HG02623 (cell line): Measurements from ENCODE around the gene TRIM44.
"Not testable (repeated sequence)": the region's sequence is repeated elsewhere in the genome, so short reads cannot be mapped to it uniquely, and the experiment has no call there.

Source experiments
- ATAC-seq: cut with Tn5 transposase; IDR thresholded peaks from one replicate; pipeline ENCODE4 v1.9.1; 2021; ENCODE audit warnings: moderate library complexity; ENCODE audit not compliant: unreplicated experiment

The TRIM44 gene

DNA sequence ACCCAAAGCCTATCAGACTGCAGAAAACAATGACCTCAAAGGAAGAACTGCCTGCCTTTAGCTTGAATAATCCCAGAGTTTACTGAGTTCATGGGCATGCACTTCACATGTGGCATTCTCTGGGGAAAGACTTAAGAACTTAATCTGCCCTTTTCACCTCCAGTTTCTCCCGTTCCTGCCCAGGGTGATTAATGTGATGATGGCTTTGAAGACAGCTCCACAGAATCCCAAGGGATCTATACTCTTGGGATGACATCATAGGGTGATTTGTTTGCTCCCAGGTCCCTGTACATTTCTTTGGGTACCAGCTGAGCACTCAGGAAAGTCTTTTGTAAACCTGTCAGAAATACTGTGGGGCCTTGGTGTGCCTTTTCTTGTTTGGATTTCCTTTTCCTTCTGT lies 30.3 kb upstream of the TRIM44 start:
- ATAC-seq: no peak

DNA sequence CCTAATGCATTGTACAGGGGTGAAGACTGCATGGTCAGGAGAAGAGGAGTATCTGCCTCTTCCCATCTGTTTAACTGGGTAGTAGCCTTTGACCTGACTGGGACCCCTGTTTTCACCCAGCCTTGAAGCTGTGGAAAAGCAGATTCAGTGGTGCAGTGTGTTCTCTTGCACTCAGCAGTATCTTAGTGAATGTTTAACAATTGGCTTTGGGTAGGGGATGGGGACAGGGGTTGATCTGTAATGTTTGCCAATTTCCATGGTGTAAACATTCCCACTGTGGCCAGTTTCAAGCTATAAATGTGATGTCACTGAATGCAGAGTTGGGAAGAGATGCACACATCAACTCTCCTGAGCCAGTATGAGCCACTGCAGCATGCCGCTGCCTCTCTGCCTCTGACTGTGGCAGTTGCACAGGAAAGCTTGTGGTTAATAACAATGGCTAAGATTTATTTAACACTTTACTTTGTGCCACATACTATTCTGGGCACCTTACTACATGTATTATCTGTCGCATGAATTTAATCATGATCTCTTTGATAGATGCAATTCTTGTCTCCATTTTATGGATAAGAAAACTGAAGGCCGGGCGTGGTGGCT lies 28.6 kb upstream of the TRIM44 start:
- ATAC-seq: no peak

DNA sequence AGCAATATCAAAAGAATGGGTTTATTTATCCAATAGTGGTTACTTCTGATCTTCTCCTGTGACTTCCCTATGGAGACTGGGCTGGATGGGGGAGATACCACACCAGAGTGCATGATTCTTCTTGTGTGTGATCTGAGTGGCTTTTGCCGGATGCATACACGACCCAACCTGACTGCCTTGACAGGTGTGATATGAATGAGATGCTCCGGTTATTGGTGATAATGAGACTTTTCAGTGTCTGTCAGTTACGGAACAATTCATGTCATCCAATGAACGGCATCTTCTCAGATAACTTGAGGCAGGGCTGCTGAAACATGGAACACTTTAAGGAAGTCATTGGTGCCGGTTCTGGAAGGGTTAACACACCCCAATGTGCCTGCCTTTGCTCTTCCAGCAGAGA lies 26.6 kb upstream of the TRIM44 start:
- ATAC-seq: no peak

DNA sequence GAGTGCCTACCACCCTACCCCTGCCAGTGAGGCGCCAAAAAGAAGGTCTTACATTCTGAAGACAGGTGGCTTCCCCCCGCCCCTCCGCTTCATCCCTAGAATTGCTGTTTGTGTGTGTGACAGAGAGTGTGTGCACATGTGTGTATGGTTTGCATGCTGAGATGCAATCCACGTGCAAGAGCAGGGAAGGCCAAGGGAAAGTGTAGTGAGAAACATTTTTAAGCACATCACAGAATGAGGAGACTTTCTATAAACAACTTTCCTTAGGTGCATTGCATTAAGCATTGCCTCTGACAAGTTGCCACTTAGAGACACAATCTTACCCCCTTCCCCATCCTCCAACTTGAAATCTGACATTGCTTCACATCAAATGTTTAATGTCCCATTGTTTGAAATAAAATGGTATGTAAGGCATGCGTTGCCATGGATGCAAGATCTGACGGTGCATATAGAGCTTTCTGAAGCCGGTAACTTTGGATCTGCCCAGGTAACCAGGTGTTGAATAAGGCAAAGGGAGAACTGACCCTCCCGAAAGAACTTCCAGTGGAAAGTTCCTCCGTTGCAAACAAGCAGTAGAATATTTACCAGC lies 22.9 kb upstream of the TRIM44 start:
- no peak for ATAC-seq

DNA sequence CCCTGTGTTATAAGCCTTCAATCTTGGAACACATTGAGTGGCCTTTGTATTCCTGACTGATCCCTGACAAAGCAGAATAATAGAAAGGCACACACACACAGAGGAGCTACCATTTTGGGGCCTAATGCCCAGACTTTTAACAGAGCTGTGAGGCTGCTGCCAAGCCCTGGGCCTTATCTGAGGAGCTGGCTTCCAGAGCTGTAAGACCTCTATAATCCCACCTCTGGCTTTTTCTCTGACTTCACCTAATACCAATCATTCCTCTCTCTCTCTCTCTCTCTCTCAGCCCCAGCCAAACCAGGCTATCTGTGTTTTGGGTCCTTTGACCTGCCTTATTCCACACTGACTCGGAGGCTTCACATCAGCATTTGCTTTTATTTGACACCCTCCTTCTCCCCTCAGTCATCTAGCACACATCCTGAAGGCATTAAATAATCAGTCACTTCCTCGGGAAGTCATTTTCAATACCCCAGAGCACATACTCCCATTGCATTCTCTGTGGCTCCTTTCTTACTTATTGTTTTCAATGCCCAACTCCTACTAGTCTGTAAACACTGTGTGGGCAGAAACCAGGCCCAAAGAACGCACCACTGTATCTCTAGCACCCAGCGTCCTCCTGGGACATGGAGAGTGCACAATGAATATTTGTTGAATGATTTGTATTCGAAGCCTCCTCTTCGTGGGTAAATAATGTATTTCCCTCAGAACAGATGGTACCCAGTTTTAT lies 21.2 kb upstream of the TRIM44 start:
- ATAC-seq: no peak

DNA sequence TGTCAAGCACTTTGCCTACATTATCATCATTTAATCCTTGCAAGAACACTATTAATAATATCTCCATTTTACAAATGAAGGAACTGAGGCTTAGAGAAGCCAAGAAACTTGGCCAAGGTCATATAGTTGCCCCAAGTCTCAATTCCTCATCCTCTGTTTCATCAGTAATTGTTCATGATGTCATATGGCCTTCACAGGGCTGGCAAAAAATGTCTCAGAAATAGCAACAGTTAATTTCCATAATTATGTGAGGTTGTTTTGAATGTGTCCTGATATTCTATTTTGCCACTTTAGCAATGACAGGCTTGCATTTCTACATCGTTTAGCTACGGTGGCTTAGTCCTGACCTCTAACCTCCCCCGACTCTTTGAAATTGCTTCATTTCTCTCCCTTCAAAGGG lies 20.6 kb upstream of the TRIM44 start:
- ATAC-seq: no peak

DNA sequence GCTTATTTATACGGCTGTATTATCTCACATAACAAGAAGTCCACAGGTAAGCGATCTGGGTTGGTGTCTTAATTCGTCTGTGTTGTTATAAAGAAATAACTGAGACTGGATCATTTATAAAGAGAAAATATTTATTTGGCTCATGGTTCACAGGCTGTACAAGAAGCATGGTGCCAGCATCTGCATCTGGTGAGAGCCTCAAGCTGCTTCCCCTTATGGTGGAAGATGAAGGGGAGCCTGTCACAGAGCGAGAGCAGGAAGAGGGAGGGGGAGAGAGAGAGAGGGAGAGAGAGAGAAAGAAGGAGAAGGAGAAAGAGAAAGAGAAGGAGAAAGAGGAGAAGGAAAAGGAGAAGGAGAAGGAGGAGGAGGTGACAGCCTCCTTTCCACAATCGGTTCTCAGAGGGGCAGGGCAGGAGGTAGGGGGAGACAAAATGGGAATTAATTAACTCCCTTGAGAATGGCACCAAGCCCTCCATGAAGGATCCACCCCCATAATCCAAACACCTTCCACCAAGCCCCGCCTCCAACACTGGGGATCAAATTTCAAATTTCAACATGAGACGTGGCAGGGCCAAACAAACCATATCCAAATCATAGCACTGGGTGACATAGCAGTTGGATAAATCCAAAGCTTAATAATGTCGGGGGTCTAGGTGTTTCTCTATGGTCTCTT lies 15.0 kb upstream of the TRIM44 start:
- ATAC-seq: no peak

DNA sequence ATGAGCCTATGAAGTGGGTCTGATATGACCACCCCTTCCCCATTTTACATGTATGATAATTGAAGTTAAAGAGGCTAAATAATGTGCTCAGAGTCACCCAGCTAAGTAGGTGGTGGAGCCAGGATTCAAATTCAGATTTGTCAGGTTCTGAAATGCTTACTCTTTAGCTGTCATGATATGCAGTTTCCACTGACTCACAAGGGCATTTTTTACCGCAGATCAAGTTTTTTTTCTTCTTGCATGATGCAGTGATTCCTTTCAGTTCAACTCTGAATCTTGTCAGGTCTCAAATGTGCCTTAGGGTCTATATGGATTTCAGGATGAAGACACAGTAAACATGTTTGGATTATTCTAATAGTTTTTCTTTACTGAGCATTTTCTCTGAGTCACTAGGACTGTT lies 12.6 kb upstream of the TRIM44 start:
- no peak for ATAC-seq

DNA sequence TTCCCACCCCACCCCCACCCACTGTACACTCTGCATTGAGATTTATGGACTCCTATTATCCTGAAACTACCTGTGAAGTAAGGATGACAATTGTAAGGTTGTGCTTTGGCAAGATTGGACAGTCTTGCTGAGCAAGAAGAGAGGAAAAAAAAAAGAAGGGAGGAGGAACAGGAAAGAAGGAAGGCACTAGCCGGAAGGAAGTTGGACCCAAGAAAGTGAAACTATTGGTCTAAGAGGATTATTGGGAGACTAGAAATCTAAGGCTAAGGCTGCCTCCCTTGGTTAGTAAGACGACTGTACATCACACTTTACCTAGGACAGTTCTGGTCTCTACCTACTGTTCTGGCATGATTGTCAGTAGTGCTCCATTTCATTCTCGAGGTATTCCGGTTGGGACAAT lies 12.1 kb upstream of the TRIM44 start:
- ATAC-seq: no peak

DNA sequence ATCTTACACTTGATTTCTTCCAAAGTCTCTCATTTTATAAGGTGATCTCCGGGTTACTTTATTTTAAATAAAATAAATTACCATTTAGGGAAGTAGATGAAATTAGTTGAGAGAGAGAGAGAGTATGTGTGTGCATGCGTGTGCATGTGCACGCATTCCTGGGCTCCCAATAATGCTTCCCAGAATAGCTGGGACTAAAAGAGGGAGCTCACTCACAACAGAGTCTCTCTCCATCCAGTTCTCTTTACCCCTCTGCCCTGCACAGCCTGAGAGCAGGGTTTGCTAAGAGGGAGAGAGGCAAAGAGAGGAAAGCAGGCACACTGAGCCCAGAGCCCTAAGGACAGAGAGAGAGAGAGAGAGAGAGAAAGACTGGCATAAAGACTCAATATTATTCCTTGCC lies 11.3 kb upstream of the TRIM44 start:
- ATAC-seq: no peak

DNA sequence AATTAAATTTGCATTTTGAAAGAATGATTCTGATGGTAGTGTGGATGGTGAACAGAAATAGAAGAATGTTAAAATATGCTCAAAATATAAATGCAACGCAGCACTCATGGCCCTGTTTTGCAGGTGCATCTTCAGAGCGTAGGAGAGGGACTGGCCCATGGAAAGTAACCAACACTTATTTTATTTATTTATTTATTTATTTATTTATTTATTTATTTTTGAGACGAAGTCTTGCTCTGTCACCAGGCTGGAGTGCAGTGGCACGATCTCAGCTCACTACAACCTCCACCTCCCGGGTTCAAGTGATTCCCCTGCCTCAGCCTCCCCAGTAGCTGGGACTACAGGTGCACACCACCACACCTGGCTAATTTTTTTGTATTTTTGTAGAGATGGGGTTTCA lies 9.8 kb upstream of the TRIM44 start:
- ATAC-seq: not testable (repeated sequence)

DNA sequence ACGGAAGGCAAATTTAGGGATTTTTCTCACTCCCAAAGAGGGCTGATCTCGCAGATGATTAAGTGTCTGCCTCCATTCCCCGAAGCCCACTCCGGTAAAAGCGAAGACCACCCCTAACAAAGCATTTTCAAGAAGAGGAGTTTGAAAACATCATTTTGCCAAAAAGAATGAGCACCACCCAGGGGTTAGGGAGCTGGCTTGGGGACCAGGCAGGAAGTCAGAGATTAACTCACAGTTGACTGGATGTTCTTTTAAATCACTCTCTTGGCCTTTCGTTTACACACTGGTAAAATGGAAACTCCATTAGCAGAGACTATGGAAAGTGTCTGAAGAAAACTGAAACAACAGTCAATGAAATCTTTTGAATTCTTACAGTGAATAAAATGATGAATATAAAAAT lies 7.9 kb upstream of the TRIM44 start:
- ATAC-seq: no peak

DNA sequence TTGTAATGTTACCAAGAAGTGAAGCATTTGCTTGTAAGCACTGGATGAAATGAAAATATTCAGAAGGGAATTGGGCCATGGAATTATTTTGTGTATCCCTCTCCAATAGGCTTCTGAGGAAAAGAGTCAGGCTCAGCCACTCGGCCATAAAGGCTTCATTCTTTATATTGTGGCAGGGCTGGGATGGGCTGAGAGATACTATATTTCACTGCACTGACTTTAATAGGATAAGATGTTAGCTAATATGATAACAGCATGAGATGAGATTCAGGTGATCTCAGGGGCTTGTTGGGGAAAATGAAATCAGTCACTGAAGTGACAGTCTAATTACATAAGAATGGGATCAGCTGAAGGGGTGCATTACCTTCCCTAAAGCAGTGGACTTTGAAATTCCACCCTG lies 7.3 kb upstream of the TRIM44 start:
- ATAC-seq: no peak

DNA sequence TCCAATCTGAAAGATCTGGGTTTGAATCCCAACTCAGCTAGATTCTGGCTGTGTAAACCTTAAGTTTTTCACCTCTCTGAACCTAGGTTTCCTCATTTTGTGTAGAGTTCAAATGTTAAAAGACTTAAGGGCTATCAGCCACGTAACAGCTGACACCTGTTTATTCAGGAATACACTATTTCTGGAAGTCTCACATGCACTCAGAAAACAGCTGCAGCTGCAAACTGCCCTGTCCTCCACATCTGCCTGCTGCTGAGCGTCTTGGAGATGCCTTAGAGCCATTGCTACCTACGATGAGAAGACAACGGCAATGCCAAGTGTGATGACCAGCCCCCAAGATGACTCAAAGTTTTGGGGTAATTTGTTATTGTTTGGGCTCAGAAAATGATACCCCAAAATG lies 6.7 kb upstream of the TRIM44 start:
- no peak for ATAC-seq

DNA sequence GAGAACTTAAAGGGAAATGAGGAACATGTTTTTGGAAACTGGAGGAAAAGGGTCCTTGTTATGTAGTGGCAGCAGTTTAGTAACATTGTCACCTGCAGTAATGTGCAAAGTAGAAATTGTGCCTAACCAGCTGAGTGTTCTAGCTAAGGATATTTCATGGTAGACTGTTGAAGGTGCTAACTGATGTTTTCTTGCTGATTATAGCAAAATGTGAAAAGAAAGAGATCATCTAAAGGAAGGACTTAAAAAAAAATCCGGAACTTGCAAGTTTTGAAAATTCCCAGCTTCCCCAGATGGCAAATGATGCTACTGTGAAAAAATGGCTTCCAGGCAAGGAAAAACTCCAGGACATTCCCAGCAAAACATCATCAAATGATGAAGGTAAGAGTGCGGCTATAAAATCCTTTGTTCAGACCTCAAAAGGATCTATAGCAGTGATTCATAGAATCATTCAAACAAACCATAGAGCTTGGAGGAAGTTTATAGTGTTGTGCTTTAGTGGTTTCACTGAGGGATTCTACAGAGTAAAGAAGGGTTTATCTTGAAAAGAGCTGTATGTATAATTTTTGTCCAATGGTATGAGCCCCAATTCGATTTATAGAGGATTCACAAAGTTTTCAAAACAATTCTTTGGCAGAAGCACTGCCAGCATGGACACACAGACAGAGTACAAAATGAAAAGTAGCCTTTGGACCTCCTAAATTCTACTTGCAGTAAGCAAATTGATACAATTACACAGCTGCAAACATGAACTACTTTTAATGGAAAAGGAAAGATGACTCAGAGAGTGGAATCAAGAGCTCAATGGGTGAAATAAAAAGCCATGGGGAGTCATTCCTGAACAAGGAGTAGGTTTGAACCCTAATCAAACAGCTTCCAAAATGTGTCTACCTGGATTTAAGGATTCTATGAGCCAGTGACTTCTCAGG lies 4.3 kb upstream of the TRIM44 start:
- no peak for ATAC-seq

DNA sequence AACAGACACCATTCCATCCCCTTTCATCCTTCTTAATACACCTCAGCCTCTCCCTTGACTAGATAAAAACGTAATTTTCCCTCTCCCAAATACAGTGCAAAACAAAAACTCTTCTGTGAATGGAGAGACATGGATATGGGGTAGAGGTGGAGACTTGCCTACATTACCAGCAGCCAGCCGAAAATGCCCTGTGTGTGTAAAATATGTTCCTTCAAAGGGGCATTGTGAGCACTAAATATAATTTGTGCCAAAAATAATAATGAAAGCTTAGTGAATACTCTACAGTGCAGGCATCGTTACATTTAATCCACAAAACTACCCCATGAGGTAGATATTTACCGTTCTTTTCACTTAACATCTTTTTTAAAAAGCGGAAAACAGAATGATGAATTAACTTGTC lies 1.0 kb upstream of the TRIM44 start:
- no peak for ATAC-seq

DNA sequence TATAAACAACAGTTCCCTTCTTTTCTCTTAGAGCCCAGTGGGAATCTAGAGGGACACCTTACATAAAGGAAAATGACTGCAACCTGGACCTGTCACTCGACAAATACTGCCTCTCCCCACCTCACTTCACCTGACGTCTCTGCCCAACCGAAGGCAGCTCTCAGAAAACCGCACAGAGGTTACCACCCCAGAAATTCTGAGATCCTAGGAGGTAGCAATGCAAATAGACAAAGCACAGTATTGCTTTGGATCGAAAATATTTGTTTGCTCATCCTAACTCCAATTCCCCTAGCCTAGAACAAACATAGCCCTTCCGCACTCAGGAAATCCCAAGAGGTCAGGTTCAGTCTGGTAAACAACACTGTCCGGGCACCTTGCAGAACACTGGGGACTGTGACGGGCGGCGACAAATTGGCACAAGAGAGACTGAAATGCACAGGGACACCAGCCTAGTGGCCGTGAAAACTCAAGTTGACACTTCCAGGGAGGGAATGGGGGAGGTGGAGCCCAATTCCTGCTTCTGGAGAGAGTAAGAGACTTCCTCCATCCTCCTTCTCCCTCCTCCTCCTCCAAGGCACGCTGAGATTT lies 420 bp upstream of the TRIM44 start:
- ATAC-seq: peak; percentile 31

DNA sequence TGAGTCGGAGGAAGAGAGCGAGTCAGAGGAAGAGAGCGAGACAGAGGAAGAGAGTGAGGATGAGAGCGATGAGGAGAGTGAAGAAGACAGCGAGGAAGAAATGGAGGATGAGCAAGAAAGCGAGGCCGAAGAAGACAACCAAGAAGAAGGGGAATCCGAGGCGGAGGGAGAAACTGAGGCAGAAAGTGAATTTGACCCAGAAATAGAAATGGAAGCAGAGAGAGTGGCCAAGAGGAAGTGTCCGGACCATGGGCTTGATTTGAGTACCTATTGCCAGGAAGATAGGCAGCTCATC lies 780 bp downstream of the TRIM44 start:
- no peak for ATAC-seq

DNA sequence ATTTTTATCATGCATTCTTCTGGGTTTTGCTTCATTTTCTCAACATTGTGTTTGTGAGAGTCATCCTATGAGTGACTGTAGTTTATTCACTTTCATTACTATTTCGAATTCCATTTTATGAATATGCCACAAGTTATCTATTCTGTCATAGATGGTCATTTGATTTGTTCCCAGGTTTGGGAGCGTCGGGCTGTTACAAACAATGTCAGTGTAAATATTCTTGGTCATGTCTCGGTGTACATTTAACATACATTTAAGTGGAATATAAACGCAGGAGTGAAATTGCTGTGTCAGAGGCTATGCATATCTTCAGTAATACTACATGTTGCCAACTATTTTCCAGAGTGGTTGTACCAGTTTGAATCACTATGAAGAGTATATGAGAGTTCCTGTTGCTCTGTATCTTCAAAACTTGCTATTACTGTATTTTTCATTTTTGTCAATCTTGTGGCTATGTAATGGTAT lies 2.4 kb downstream of the TRIM44 start:
- no peak for ATAC-seq

DNA sequence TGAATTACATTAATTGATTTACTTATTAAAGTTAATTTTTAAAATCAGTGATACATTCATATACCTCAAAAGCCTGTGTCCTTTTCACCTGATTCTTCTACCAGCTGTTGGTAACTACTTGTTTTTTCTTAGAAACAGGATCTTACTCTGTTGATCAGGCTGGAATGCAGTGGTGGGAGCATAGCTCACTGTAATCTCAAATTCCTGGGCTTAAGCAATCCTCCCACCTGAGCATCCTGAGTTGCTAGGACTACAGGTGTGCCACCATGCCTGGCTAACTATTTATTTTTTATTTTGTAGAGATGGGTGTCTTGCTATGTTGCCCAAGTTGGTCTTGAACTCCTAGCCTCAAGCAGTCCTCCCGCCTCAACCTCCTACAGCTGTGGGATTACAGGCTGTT lies 4.7 kb downstream of the TRIM44 start:
- ATAC-seq: no peak

DNA sequence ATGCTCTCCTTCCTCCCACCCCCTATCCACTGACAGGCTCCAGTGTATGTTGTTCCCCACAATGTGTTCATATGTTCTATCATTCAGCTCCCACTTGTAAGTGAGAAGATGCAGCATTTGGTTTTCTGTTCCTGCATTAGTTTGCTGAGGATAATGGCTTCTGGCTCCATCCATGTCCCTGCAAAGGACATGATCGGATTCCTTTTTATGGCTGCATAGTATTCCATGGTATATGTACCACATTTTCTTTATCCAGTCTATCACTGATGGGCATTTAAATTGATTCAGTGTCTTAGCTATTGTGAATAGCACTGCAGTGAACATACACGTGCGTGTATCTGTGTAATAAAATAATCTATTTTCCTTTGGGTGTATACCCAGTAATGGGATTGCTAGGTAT lies 5.8 kb downstream of the TRIM44 start:
- not testable (repeated sequence) for ATAC-seq
